ENCODE measurements around the gene USH1G.

DNA sequence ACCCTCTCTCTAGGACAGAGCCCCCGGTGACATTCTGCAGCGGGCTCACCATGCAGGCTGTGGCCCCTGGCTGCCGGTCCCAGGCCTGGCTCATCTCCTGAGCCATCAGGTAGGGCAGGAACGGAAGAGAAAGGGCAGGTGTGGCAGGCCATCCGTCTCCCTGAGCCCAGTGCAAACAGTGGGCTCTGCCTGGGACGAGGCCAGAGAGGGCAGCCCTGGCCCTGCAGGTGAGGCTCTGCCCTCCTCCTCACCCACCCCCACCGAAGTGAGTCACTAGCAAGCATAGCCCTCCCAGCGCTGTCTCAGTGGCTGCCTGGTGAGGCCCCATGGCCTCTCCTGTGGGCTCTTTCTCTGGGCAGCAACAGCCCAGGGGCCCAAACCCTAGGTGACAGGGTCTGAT lies 27.2 kb upstream of the USH1G start:
- TF ChIP-seq, protein P1, sequence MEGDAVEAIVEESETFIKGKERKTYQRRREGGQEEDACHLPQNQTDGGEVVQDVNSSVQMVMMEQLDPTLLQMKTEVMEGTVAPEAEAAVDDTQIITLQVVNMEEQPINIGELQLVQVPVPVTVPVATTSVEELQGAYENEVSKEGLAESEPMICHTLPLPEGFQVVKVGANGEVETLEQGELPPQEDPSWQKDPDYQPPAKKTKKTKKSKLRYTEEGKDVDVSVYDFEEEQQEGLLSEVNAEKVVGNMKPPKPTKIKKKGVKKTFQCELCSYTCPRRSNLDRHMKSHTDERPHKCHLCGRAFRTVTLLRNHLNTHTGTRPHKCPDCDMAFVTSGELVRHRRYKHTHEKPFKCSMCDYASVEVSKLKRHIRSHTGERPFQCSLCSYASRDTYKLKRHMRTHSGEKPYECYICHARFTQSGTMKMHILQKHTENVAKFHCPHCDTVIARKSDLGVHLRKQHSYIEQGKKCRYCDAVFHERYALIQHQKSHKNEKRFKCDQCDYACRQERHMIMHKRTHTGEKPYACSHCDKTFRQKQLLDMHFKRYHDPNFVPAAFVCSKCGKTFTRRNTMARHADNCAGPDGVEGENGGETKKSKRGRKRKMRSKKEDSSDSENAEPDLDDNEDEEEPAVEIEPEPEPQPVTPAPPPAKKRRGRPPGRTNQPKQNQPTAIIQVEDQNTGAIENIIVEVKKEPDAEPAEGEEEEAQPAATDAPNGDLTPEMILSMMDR (IDR thresholded peaks at IDR 0.05; ENCODE audit: insufficient read depth, low read length) = no peak
- TF ChIP-seq, protein P2, sequence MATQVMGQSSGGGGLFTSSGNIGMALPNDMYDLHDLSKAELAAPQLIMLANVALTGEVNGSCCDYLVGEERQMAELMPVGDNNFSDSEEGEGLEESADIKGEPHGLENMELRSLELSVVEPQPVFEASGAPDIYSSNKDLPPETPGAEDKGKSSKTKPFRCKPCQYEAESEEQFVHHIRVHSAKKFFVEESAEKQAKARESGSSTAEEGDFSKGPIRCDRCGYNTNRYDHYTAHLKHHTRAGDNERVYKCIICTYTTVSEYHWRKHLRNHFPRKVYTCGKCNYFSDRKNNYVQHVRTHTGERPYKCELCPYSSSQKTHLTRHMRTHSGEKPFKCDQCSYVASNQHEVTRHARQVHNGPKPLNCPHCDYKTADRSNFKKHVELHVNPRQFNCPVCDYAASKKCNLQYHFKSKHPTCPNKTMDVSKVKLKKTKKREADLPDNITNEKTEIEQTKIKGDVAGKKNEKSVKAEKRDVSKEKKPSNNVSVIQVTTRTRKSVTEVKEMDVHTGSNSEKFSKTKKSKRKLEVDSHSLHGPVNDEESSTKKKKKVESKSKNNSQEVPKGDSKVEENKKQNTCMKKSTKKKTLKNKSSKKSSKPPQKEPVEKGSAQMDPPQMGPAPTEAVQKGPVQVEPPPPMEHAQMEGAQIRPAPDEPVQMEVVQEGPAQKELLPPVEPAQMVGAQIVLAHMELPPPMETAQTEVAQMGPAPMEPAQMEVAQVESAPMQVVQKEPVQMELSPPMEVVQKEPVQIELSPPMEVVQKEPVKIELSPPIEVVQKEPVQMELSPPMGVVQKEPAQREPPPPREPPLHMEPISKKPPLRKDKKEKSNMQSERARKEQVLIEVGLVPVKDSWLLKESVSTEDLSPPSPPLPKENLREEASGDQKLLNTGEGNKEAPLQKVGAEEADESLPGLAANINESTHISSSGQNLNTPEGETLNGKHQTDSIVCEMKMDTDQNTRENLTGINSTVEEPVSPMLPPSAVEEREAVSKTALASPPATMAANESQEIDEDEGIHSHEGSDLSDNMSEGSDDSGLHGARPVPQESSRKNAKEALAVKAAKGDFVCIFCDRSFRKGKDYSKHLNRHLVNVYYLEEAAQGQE (IDR thresholded peaks at IDR 0.05; ENCODE audit: insufficient replicate concordance, low read depth) = no peak
